Activated CD8-positive, alpha-beta memory T cell treated with anti-CD3 and anti-CD28 coated beads for 48 hours (primary cell): ENCODE results near the gene RPA3.

ENCODE experiments used
- DNase-seq, 3 experiments: peaks; one replicate each; pipeline ENCODE4 v3.0.0-alpha.2; 2020; ENCODE audit warnings: low read depth in 2 of 3, low spot score in 2 of 3

The RPA3 gene

DNA sequence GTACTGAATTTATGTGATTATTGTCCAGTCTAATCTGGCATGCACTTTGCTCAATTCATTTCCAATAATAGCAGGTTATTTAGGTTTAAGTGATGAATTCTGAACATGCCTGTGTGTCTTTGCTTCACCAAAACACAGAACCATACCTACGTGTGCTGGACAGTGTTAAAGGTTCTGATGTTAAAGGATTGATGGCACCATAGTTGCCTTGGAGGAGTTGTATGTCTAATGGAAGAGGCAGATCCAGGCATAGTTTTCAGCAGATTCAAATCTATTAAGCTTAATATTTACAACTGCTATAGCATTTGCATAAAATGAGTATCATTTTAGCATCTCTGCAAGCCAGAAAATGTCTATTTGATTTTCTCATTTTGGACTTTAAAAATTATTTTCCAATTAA, 105.9 kb downstream of the RPA3 start:
- DNase-seq = no peak

DNA sequence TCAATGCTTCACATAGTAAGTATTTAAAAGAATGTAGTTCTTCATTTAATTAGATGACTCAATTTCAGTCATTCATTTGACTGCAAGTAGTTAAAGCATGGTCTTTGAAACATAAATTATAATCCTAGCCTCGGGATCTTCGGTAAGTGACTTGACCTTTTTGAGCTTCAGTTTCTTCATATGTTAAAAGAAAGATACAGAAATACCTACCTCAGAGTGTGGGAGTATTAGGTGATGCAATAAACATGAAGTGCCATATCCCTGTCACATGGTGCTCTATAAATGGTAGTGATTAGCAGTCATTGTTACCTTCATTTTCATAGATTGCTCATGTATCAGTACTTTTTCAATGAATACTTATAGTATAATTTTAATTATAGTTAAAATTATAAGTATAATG, 109.1 kb downstream of the RPA3 start:
- no peak for DNase-seq

DNA sequence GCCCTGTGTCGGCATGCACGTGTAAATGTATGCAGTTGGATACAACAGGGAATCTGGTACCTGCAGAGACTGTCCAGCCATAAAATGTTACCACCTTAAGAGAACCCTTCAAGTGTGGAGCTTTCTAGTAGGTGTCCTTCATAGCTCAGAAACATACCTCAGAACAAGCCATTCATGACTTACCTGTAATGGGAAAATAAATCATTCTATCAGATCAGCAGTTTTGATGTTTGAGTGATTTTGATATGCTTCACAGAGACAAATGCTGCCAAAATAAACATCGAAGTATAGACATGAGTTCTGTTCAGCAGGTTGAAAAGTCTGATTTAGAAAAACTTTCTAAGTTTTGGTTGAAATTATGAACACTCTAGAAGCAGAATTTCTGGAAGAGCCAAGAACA, 111.4 kb downstream of the RPA3 start:
- no peak for DNase-seq

DNA sequence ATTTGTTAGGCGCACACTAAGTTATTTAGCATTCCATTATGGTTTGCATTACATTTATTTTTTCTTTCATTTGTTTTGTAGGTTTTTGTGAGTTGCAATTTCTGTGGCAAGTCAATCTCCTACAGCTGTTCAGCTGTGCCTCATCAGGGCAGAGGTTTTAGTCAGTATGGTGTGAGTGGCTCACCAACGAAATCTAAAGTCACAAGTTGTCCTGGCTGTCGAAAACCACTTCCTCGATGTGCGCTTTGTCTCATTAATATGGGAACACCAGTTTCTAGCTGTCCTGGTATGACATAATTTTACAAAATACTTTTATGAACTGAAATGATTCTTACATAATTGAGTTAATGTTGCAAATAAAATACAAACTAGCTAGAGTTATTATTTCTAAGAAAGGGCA, 122.2 kb downstream of the RPA3 start:
- no peak for DNase-seq

DNA sequence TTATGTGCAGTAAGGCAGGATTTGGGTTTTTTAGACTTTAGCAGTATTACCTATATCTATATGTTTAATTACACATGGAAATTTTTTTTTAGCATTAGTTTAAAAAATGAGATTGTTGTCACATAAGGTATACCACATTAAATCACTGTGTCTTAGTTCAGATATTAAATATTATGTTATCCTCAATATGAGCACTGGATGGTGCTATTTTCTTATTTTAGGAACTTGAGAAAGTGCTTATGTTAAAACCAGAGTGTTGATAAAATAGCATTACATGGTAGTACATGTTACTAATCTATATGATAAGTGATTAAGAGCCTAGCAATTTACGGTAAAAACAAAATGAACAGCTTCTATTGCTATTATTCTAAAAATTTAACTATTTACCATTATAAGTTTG, 123.0 kb downstream of the RPA3 start:
- DNase-seq = no peak
